GM19438 (cell line): ENCODE results near the gene TMEM125.

Source experiments
- ATAC-seq: cut with Tn5 transposase; IDR thresholded peaks from one replicate; pipeline ENCODE4 v1.9.1; 2021; ENCODE audit warnings: low read depth; ENCODE audit not compliant: unreplicated experiment

TMEM125 gene

DNA sequence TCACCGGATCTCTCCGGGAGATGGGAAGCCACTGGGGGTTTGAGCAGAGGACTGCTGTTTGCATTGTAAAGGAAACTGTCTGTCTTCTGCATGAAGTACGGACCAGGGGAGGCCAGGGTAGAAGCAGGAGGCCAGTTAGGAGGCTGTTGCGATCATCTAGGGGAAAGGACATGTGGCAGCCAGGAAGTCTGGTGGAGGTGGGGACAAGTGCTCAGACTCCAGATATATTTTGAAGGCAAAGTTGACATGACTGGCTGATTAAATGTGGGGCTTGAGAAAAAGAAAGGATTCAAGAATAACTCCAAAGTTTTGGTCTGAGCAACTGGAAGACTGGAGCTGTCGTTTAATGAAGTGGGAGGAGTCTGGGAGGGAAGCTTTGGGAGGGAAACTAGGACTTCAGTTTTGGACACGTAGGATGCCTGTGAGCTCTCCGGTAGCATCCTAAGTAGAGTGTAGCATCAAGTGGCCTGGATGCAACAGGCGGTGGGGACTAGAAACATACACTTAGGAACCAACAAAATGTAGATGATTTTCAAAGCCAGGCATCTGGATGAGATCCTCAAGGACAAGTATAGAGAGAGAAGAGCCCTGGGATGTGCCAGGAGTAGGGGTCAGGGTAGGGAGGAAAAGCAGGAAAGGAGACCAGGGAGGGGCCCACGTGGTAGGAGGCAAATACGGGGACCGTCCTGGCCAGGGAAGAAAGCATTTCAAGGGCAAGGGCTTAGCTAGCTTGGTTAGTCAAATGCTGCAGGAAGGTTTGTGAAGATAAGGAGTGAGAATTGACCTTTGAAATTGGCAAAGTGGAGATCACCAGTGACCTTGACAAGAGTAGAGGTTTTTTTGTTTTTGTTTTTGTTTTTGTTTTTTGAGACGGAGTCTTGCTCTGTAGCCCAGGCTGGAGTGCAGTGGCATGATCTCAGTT is 19.3 kb downstream of the TMEM125 start:
- no peak for ATAC-seq

DNA sequence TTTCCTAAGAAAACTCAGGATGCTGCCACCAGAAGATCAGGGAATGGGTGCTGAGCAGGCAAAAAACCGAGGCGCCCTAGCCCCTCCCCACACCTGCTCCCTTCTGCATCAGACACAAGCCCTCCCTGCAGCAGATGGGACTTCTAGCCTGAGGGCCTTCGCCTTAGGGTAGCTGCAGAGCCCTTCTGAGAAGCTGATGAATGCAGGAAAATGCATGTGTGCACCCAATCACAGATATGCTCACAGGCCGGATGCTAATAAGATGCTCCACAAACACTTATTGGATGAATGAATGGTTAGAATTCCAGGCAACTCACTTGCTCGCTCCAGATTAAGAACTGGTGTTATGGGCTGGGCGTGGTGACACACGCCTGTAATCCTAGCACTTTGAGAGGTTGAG is 22.4 kb downstream of the TMEM125 start:
- no peak for ATAC-seq

DNA sequence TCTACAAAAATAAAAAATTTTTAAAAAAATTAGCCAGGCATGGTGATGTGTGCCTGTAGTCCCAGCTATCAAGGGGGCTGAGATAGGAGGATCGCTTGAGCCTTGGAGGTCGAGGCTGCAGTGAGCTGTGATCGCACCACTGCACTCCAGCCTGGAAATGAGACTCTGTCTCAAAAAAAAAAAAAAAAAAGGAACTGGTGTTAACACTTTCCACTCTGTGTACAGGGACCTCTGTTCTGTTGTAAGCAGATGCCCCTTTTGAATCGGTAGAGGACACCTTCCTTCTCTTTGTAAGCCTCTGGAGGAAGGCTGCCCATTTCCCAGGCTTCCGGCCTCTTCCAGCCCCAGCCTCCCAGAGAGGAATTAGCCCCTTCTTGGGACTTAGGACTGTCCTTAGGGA is 22.9 kb downstream of the TMEM125 start:
- no peak for ATAC-seq

DNA sequence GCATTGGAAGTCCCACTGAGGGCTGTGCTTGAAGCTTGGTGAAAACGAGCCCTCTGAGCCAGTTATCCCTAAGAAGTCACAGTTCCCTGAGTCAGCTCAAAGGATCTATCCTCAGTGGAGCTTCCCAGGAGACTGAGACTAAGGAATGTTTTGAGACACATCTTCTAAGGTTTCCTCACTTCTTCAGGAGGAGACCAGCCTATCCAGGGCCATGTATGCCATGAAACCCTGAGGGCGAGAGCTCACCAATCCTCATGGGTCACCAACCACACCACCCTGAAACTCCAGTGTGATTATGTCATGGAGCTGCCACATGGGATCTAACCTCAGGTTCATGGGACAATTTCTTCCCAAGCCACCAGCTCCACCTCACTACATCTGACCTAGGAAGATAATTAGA is 23.4 kb downstream of the TMEM125 start:
- ATAC-seq = no peak

DNA sequence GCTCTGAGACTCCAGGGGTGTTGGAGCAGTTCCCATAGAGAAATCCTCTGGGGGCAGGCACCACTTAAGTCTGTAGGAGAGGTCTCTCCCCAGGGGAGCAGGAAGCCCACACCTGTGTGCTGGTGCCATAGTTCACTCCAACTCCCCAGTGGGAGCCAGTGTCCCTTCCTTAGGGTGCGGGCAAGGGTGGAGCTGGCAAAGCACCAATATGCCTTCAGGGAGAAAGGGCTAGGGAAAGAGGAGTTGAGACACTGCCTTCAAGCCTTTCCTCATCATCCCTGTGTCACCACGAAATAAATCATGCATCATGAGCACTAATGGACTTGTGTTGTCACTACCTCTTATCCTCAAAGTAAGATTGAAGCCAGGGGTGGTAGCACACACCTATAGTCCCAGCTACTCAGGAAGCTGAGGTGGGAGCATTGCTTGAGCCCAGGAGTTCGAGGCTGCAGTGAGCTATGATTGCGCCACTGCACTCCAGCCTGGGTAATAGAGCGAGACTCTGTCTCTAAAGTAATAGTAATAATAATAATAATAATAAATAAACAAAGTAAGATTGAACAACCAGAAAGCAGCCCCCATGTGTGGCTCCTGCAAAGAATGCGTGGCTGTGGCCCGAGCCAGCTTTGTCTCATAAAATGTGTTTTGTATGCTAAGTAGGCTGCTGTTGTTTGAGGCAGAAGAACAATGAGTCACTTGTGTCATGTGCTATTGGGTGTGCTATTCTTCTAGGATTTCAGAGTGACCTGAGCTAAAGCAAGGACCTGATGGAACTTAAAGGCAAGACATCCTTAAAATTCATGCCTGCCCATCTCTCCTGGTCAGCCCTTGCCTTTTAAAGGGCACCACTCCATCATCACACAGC is 24.3 kb downstream of the TMEM125 start:
- no peak for ATAC-seq

DNA sequence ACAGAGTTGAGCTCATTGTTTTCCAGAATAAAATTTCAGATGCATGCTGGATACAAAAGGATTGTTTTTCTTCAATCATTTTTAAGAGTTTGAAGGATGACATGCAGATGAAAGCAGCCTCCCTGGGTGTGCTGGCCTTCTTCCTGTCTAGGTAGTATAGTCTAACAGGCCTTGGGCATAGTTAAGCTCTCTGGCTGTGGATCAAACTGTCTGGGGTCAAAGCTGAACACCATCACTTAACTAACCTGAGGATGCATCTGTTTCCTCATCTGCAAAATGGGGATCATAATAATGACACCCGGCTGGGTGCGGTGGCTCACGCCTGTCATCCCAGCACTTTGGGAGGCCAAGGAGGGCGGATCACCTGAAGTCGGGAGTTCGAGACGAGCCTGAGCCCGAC is 25.0 kb downstream of the TMEM125 start:
- no peak for ATAC-seq

DNA sequence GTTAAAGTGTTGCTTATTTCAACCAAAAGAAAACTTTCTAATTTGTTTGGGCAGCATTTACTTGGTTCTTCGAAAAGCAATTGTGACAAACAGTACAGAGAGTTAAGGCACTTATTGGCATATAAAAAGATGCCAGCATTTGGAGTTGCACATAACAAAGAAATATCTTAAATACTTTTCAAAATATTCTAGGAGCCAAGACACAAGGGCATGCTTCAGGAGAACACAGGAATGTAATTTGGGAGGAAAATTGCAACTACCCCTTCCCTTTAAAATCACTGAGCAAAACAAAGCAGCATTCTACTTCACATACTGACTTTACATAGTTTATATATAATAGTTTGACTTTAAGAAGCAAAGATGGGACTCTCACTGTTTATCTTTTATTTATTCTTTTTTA is 26.4 kb downstream of the TMEM125 start:
- no peak for ATAC-seq

DNA sequence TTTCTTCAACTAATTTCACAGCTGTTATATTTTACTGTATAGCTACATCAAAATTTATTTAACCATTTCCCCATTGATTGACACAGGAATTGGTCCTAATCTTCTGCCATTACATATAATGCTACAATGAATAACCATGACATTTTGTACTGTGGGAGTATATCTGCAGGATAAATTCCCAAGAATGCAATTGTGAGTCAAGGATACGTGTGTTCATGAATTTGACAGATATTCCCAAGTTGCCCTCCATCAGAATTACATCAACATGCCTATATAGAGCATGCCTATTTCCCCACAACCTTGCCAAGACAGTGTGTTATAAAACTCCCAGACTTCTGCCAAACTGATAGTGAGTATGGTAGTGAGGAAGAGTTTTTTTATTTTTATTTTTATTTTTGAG is 28.3 kb downstream of the TMEM125 start:
- no peak for ATAC-seq

DNA sequence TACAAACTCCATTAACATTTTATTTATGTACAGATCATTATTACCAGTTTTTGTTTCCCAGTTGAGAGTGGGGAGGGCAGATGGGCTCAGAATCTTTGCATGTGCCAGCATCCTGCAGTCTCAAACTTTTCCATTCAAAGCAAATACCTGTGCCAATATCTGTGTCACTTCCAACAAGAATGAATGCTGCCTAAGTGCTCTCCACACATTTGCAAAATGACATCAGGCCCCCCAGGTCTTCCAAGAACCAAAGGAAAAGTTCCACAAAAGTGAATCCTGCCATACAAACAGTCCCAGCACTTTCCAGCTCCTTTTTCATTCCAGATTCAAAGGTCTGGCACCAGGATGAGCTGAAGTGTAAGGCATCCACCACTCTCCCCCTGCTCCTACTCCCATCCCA is 29.3 kb downstream of the TMEM125 start:
- ATAC-seq = no peak

DNA sequence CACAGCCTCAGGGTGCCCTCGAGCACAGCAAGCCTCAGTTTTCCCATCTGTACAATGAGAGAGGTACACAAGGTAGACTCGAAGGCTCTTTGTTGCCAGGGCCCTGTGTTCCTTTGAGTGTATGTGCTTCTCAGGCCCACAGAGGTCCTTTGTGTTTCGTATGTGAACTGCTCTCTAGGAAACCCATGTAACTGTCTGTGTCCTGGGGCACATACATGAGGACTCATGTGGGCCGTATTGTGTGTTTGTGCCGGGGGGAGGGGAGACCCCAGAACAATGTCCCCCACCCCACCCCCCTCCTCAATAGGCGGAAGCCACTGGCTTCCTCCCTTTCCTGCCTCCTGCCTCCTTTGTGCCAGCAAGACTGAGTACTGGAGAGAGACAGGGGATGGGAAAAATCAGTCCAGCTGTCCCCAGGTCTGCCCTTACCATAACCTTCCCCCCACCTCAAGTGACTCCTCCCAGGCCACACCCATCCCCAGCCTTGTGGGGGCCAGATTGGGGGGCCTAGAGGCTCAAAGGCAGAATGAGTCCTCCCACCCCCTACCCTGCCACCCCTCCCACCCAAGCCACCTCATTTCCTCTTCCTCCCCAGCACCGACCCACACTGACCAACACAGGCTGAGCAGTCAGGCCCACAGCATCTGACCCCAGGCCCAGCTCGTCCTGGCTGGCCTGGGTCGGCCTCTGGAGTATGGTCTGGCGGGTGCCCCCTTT is 30.8 kb downstream of the TMEM125 start, which contains the start of gene TIE1:
Gene TIE1 (plus strand): TSS at position 605 of the 717 bp plus-strand sequence. CDS start 90 bp downstream, at position 695.
- no peak for ATAC-seq

DNA sequence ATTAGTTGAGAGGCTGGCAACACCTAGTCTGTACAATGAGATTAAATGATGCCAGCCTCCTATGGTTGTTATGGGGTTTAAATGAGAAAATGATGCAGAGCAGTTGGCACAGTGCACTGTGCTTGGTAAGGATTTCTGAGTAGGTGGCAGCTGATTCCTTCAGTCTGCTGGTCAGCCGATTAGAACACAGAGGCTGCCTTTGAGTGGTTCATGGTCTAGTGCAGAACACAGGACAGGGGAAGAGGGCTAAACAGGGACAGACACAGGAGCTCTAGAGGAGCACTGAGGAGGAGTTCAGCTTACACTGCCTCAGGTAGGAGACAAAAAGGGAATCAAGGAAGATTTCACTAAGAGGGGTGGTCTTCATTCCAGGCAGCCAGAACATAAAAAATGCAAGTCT is 32.4 kb downstream of the TMEM125 start:
- no peak for ATAC-seq

DNA sequence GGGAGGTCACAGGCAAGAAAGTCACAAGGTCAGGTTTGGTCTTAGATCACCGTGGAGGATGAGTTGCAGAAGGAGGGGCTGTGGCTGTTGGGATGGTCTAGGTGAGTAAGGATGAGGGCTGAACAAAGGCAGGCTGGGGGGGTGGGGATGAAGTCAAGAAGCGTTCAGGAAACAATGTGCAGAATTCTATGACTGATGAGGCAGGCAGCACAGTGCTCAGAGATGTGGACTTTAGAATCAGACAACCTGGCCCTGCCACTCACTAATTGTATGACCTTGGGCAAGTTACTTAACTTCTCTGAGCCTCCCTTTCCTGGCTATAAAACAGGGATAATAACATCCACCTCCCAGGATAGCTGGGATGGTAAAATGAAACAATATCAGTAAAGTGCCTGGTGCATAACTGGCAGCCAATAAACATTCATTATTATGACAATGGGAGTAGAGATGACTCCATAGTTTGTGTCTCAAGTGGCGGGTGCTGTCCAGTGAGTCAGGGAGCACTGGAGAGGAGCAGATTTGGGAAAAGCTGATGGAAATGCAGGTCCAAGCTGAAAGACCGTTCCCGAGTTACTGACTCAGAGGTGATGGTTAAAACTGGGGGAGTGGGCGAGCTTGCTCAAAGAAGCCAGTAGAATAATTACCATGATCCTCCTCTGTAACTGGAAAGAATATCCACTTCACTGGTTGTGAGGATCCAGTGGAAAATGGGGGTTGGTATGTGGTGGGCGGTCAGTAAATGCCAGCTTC is 33.1 kb downstream of the TMEM125 start:
- ATAC-seq = no peak

DNA sequence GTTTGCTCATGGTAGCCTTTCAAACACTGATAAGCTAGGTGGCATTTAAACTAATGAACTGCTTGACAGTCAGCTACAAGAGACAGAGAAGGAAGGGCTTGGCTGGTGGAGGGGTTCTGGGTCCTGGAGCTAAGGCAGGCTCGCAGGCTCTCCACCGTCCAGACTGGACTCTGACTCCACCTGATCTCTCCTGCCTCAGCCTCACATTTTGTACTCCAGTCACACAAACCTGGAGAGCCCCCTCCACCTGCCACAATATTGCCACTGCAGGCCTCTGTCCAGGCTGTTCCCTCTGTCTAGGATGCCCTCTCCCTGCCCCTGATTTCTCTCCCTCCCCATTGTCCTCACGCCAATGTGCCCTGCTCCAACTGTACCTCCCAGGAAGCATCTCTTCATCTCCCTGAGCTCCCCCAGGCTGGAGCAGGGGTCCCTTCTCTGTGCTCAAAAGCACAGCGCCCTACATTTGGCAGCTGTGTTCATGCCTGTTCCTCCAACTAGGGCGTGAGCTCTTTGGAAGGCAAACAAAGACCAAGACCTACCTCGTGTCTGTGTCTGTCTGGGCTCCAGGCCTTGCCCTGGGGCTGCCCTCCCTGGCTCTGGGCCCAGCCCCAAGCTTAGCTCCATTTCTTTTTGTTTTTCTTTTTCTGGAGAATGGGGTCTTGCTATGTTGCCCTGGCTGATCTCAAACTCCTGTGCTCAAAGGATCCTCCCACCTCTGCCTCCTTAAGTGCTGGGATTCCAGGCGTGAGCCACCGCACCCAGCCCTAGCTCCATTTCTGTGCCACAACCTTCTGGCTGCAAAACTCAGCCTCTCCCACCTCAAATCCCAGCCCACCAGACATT is 33.9 kb downstream of the TMEM125 start:
- ATAC-seq = no peak

DNA sequence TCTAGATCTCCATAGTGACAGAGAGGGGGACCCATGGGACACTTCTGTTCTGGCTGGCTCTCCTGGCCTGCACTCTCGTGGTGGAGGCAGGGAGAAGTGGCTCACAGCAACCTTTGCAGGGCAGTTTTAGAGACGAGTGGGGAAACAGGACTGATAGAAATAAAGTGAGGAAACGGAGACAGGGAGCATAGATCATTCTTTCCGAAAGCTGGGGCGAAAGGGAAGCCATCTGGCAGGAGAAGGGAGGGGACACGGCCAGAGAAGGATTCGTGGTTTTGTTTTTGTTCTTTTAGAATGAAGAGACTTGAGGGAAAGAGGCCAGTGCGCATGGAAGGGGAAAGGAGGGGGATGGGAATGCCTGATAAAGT is 34.5 kb downstream of the TMEM125 start:
- ATAC-seq = no peak

DNA sequence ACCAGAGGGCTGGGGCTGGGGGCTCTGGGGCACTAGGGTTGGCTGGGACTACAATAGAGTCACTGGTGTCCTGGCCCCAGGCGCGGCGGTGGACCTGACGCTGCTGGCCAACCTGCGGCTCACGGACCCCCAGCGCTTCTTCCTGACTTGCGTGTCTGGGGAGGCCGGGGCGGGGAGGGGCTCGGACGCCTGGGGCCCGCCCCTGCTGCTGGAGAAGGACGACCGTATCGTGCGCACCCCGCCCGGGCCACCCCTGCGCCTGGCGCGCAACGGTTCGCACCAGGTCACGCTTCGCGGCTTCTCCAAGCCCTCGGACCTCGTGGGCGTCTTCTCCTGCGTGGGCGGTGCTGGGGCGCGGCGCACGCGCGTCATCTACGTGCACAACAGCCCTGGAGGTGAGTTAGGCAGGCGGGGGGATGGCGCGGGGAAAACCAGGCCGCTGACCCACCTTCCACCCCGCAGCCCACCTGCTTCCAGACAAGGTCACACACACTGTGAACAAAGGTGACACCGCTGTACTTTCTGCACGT is 35.1 kb downstream of the TMEM125 start:
- no peak for ATAC-seq

DNA sequence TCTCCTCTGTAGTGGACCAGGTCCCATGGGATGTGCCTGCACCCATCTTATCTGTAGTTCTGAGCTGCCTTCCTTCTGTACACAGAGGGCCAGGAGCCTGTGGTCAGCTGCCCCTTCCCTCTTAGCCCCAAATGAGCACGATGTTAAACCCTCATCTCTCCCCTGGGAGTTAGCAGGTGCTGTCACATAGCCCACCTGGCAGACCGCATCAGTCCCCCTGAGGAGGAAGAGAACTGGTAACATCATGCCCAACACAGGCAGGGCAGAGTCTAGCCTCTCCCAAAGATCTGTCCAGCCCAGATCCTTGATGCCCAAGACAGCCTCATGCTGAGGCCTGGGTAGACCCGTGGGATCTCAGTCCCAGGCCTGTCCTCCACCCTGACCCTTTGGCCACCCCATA is 35.7 kb downstream of the TMEM125 start:
- no peak for ATAC-seq

DNA sequence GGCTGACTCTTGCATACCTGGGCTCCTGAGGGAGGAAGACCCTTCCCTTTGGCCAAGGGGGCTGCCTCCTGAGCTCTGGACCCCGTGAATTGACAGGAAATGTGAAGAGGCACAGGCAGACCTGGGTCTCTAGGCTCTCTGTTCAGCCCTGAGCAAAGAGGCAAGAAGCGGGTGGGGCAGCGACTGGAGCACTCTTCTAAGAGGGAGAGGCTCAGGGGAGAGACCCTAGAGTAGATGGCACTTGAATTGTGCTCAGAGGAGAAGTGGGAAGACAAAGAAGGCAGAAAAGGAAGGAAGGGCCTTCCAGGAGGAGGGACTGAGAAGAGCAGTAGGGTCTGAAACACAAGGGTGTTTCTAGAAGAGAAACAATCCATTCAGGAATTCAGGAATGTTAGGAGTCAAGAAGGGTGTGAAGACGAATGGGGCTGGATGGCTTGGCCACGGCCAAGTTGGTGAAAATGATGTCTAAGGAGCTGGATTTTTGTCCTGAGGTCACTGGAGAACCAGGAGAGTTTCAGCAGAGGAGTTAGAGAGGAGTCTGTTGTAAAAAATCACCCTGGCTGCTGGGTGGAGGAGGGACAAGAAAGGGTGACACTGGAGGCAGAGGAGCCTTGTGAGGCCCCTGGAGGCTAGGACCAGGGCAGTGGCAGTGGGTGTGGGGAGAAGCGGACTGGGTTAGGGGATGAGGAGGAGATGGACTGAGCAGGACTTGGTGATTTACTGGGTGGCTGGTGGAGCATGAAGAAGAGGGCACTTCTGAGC is 36.3 kb downstream of the TMEM125 start:
- no peak for ATAC-seq

DNA sequence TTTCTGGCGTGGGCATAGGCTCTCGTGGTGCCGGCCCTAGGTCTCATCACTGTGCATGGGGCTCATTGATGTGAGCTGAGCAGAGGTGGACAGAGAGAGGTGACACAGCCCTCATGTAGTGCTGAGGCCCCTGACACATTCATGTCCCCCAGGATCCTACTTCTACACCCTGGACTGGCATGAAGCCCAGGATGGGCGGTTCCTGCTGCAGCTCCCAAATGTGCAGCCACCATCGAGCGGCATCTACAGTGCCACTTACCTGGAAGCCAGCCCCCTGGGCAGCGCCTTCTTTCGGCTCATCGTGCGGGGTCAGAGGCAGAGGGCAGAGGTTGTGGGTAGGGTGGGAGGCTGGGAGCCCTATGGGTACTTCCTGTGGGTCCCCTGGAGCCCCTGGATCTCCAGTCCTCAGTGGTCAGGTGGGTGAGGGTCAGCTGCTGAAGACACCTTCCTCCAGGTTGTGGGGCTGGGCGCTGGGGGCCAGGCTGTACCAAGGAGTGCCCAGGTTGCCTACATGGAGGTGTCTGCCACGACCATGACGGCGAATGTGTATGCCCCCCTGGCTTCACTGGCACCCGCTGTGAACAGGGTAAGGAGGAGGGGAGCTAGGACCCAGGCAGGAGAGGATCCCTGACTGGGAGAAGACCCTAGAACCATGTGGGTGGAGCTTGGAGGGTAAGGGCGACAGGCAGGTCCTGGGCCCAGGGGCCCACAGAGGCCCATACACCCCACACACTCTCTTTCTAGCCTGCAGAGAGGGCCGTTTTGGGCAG is 37.1 kb downstream of the TMEM125 start:
- ATAC-seq = no peak
